ENCODE results near the gene TMC6. TPM values are rescaled to one million over a fixed set of nuclear protein-coding genes. Genes with fewer than 3 reads are reported as not detected.

The TMC6 gene
- total RNA-seq, 2 donors from 2014 or later = 83.5 to 119 TPM

- ATAC-seq = no peak
Observed at GRCh38 chr17:78164748-78165607, 36.4 kb upstream of the TMC6 start.

GRCh38 chr17:78163881-78164747 lies 35.6 kb upstream of the TMC6 start:
- DNase-seq = no peak
- ATAC-seq = no peak
- intact Hi-C loops (cut with DNase I, micrococcal nuclease) = no loop called here

More at GRCh38 chr17:78164748-78165607, 36.4 kb upstream of the TMC6 start:
- intact Hi-C loops (cut with DNase I, micrococcal nuclease) = no loop called here
- DNase-seq = no peak

GRCh38 chr17:78159575-78160158 lies 31.1 kb upstream of the TMC6 start:
- intact Hi-C loops (cut with DNase I, micrococcal nuclease) = no loop called here
- no peak for DNase-seq
- no peak for ATAC-seq

GRCh38 chr17:78154903-78155811 lies 26.6 kb upstream of the TMC6 start:
- ATAC-seq (peak; percentile 68), DNase-seq (no peak)
- intact Hi-C loops (cut with DNase I, micrococcal nuclease) = no loop called here

- intact Hi-C loops (cut with DNase I, micrococcal nuclease) = no loop called here
- peak; percentile 80 for ATAC-seq
- peak in 1 of 2 donors; percentile 82 for DNase-seq
Observed at GRCh38 chr17:78151514-78152008, 23.0 kb upstream of the TMC6 start.

- no peak for DNase-seq
- intact Hi-C loops (cut with DNase I, micrococcal nuclease) = no loop called here
- ATAC-seq = no peak
Observed at GRCh38 chr17:78148286-78149016, 19.9 kb upstream of the TMC6 start.

- ATAC-seq (peak; percentile 19), DNase-seq (peak in 1 of 2 donors; percentile 75)
- intact Hi-C loops (cut with DNase I, micrococcal nuclease) = no loop called here
Observed at GRCh38 chr17:78147315-78147998, 18.9 kb upstream of the TMC6 start.

- no peak for DNase-seq
- ATAC-seq = no peak
- intact Hi-C loops (cut with DNase I, micrococcal nuclease) = no loop called here
Observed at GRCh38 chr17:78146881-78147280, 18.3 kb upstream of the TMC6 start.

- no peak for DNase-seq
- no peak for ATAC-seq
- intact Hi-C loops (cut with DNase I, micrococcal nuclease) = no loop called here
Observed at GRCh38 chr17:78146471-78146869, 17.9 kb upstream of the TMC6 start.

GRCh38 chr17:78144736-78145641 lies 16.4 kb upstream of the TMC6 start:
- intact Hi-C loops (cut with DNase I, micrococcal nuclease) = no loop called here
- DNase-seq (peak; percentile 66 to 79), ATAC-seq (peak; percentile 40)

- ATAC-seq (peak; percentile 38), DNase-seq (peak; percentile 83 to 87)
- intact Hi-C loops (cut with DNase I, micrococcal nuclease) = no loop called here
Observed at GRCh38 chr17:78144147-78144719, 15.7 kb upstream of the TMC6 start.

GRCh38 chr17:78143214-78144146 lies 14.9 kb upstream of the TMC6 start:
- intact Hi-C loops (cut with DNase I, micrococcal nuclease) = no loop called here
- ATAC-seq (no peak), DNase-seq (no peak)

GRCh38 chr17:78142119-78142861 lies 13.7 kb upstream of the TMC6 start:
- ATAC-seq (peak; percentile 48), DNase-seq (peak; percentile 75 to 89)
- intact Hi-C loops (cut with DNase I, micrococcal nuclease) = no loop called here
